Measurements from ENCODE around the gene HAUS1. TPM values are rescaled to one million over a fixed set of nuclear protein-coding genes. Genes with fewer than 3 reads are reported as not detected.

The HAUS1 gene
- total and polyA plus RNA-seq, 7 donors: 2.8 to 16.3 (median 6.3) TPM

DNA sequence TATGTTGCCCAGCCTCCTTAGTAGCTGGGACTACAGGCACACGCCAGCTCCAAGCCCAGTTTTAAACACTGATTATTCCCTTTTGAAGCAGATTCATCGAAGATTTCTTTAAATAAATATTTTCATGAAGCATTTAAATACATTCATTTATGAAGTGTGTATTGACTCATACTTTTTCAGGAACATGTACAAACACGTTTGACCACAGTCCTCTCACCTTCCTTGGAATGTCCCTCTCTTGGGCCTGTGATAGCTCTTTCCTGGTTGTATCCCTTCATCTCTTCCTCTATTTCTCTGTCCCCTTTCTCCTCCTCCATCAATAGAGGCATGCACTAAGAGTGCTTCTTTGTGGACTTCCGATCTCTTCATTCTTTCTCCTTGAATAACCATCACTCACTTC is 34.7 kb upstream of the HAUS1 start:
- H3K4me3 ChIP-seq: no peak overlapping the region
- ATAC-seq: no peak
- H3K4me1 ChIP-seq: peaks cover 16% of the 10 kb centered on the region
- no peaks in the 10 kb centered on the region for H3K9me3 ChIP-seq
- intact Hi-C loops (cut with DNase I): no loop called here
- H3K36me3 ChIP-seq (ENCODE audit: insufficient read depth in 1 of 2, low read depth in 1 of 2): no peaks in the 10 kb centered on the region
- H3K27ac ChIP-seq: peak overlapping the region; percentile 90
- DNase-seq: no peak
- TF ChIP-seq, protein P1, sequence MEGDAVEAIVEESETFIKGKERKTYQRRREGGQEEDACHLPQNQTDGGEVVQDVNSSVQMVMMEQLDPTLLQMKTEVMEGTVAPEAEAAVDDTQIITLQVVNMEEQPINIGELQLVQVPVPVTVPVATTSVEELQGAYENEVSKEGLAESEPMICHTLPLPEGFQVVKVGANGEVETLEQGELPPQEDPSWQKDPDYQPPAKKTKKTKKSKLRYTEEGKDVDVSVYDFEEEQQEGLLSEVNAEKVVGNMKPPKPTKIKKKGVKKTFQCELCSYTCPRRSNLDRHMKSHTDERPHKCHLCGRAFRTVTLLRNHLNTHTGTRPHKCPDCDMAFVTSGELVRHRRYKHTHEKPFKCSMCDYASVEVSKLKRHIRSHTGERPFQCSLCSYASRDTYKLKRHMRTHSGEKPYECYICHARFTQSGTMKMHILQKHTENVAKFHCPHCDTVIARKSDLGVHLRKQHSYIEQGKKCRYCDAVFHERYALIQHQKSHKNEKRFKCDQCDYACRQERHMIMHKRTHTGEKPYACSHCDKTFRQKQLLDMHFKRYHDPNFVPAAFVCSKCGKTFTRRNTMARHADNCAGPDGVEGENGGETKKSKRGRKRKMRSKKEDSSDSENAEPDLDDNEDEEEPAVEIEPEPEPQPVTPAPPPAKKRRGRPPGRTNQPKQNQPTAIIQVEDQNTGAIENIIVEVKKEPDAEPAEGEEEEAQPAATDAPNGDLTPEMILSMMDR (IDR thresholded peaks at IDR 0.05): no peak
- WGBS, 3 donors: 80 to 85% (median 82%) methylated on average over 4 of the region's 4 CpGs
- no peaks in the 10 kb centered on the region for H3K27me3 ChIP-seq (ENCODE audit: insufficient read depth in 3 of 3, low read length in 2 of 3)

DNA sequence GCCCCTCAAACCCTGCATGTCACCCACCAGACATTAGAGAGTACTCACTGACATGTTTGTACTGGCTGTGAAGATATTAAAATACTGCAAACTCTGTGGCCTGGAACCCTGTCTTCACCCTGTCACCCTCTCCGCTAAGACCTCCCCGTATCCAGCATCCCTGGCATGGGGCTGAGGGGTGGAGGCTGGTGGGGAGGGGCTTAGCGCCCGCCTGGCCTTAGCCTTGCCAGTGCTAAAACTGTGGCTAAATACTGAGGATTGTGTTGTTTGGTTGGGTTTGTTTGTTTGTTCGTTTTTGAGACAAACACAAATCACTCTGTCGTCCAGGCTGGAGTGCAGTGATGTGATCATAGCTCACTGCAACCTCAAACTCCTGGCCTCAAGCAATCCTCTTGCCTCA is 34.0 kb upstream of the HAUS1 start:
- ATAC-seq: no peak
- no peak for DNase-seq
- H3K4me3 ChIP-seq: peak overlapping the region; percentile 89
- peak overlapping the region; percentile 90 for H3K27ac ChIP-seq
- no peaks in the 10 kb centered on the region for H3K36me3 ChIP-seq (ENCODE audit: insufficient read depth in 1 of 2, low read depth in 1 of 2)
- peaks cover 16% of the 10 kb centered on the region for H3K4me1 ChIP-seq
- TF ChIP-seq, protein P1 (IDR thresholded peaks at IDR 0.05): no peak
- no peaks in the 10 kb centered on the region for H3K9me3 ChIP-seq
- 76 to 85% (median 78%) methylated on average over 6 of the region's 6 CpGs for whole genome bisulfite sequencing, 3 donors
- no peaks in the 10 kb centered on the region for H3K27me3 ChIP-seq (ENCODE audit: insufficient read depth in 3 of 3, low read length in 2 of 3)
- intact Hi-C loops (cut with DNase I): loop anchor here (5.0 to 10.0 kb wide), 4 partner anchors 103 to 405 kb away; partner anchors contain the start of gene EPG5 (in 2 of the 2)

DNA sequence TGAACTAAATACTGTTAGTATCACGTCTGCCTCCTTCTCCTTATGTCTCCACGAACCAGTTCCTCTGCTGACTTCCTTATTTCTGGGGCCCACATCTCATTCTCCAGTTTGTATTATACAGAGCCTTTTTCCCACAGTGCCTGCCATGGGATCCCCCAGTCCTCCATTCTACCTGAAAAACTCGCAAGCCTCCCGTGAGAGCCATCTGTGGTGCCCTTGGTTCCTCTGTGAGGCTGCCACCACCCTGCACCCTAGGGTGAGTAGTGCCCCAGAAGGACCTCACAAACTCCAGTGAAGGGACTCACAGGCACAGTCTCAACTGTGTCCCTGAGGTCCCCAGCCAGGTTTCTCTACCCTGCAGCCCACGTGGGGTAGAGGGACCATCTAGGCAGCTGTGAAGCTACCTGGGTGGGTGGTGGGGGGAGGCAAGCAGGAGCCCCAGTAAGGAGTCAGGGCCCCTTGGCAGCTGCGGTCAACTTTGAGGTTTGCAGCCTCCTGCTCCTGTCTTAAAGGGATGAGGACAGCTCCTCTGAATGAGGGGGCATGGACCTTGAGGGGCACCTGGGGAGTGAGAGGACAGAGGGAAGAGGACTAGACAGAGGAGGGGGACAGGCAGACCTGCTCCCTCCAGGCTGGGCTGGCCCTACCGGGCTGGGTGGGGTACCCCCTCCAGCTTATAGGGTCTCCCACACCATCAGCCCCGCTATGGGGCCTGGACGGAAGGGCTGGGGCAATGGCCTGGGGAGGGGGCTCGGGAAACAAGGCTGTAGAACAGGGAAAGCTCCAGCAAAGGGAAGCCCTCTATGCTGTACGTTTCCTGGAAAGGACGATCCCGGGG is 33.2 kb upstream of the HAUS1 start:
- H3K27ac ChIP-seq: peak overlapping the region; percentile 90
- H3K9me3 ChIP-seq: no peaks in the 10 kb centered on the region
- ATAC-seq (peak in 3 of 4 donors; percentile 2 to 8 (median 5)), DNase-seq (no peak)
- WGBS, 3 donors: 38 to 57% (median 50%) methylated on average over 12 to 13 of the region's 13 CpGs
- intact Hi-C loops (cut with DNase I): loop anchor here (5.0 to 10.0 kb wide), 4 partner anchors 104 to 406 kb away; partner anchors contain the start of gene EPG5 (in 2 of the 2)
- H3K4me1 ChIP-seq: peaks cover 16% of the 10 kb centered on the region
- peak overlapping the region; percentile 89 for H3K4me3 ChIP-seq
- no peaks in the 10 kb centered on the region for H3K36me3 ChIP-seq (ENCODE audit: insufficient read depth in 1 of 2, low read depth in 1 of 2)
- TF ChIP-seq, protein P1 (IDR thresholded peaks at IDR 0.05): no peak
- no peaks in the 10 kb centered on the region for H3K27me3 ChIP-seq (ENCODE audit: insufficient read depth in 3 of 3, low read length in 2 of 3)

DNA sequence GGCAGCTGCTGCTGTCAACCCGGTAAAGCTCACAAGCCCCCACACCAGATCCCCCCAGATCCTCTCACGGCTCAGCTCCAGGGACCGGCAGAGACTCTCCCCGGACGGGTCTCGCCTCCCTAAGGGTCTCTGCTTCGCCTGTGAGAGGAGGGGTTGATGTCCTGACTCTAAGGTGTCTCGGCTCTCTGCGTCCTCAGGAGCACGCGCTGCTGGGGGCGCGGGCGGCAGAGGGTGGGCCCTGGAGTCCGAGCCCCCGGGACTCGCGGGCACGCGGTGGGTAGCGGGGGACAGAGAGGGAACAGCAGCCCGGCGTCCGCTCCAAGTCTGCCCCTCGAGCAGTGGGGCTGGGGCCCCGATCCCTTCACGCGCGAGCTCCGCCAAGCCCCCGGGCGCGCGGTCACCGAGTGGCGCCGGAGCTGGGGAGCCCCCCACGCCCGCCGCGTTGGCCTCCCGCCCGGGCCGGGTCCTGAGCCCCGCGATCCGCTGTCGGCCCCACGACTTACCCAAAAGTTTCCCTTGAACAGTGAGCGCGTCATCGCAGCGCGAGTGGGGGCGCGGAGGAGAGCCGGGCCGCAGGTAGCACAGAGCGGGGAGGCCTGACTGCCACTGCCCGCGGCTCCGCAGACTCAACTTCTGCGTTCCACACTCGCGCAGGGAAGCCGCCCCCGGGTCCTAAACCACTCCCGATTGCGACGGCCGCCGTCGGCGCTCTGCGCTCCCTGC is 32.4 kb upstream of the HAUS1 start, which contains the start of gene PSTPIP2:
Gene PSTPIP2, minus strand, starts transcription at position 608 of the 723 bp plus-strand sequence. Its CDS starts 72 bp downstream, at position 536.
- peak; percentile 73 to 84 for DNase-seq
- Histone ChIP-seq H3K4me1 (peaks cover 16% of the 10 kb centered on the region), H3K27me3 (ENCODE audit: insufficient read depth in 3 of 3, low read length in 2 of 3) (no peaks in the 10 kb centered on the region), H3K27ac (peak within 1 kb of the TSS; percentile 90), H3K4me3 (peak within 1 kb of the TSS; percentile 89), H3K36me3 (ENCODE audit: insufficient read depth in 1 of 2, low read depth in 1 of 2) (no peaks in the 10 kb centered on the region), H3K9me3 (no peaks in the 10 kb centered on the region)
- intact Hi-C loops (cut with DNase I): loop anchor here (5.0 to 10.0 kb wide), 4 partner anchors 105 to 407 kb away; partner anchors contain the start of gene EPG5 (in 2 of the 2)
- ATAC-seq: peak; percentile 68 to 79 (median 77)
- TF ChIP-seq, protein P1 (IDR thresholded peaks at IDR 0.05): no peak
- WGBS, 3 donors: 1 to 2% (median 2%) methylated on average over 56 to 75 of the region's 75 CpGs

Measured in psoas muscle (tissue), 8 donors.